Fibroblast of the aortic adventitia (primary cell): ENCODE data around the gene LRRC23. TPM values are rescaled to one million over a fixed set of nuclear protein-coding genes. Genes with fewer than 3 reads are reported as not detected.
A peak's percentile ranks its signal among the peaks of the same experiment; 100 is the strongest.

Experiments used
- DNase-seq: peaks from one replicate; pipeline ENCODE4 v3.0.0-alpha.2; 2010; ENCODE audit warnings: low read depth
- H3K4me3 ChIP-seq: 2 replicates; pipeline ENCODE4 v1.5.1; 2011; ENCODE audit warnings: low read depth, mild to moderate bottlenecking, control low read depth, low read length, moderate library complexity
- CTCF ChIP-seq: IDR thresholded peaks from 2 replicates; pipeline ENCODE4 v1.5.1; 2011; ENCODE audit warnings: mild to moderate bottlenecking, low read length, control low read depth, inconsistent platforms; ENCODE audit not compliant: insufficient read depth
- total RNA-seq: library from RNA; depleted of rRNA; stranded (reverse); fragments of >200 nt; gene quantifications from 2 replicates; pipeline ENCODE4 v1.2.3, GENCODE V29; 2012; ENCODE audit warnings: low replicate concordance

The LRRC23 gene
- total RNA-seq, 1 donor: 7.0 TPM

- H3K4me3 ChIP-seq: no peak overlapping the region
- TF ChIP-seq CTCF: no peak
- DNase-seq: no peak
Observed at GRCh38 chr12:6957151-6957701, 52.6 kb downstream of the LRRC23 start.

GRCh38 chr12:6957741-6958608, 53.4 kb downstream of the LRRC23 start:
- H3K4me3 ChIP-seq: no peak overlapping the region
- TF ChIP-seq CTCF: no peak
- no peak for DNase-seq

- no peak overlapping the region for H3K4me3 ChIP-seq
- DNase-seq: no peak
- TF ChIP-seq CTCF: no peak
Observed at GRCh38 chr12:6958609-6959057, 54.0 kb downstream of the LRRC23 start.

GRCh38 chr12:6959058-6959804, 54.6 kb downstream of the LRRC23 start:
- H3K4me3 ChIP-seq: no peak overlapping the region
- DNase-seq: no peak
- no peak for TF ChIP-seq CTCF

GRCh38 chr12:6959805-6960592, 55.4 kb downstream of the LRRC23 start:
- no peak for DNase-seq
- H3K4me3 ChIP-seq: no peak overlapping the region
- TF ChIP-seq CTCF: no peak

GRCh38 chr12:6960593-6961277, 56.1 kb downstream of the LRRC23 start:
- DNase-seq: peak; percentile 31
- peak; percentile 15 for TF ChIP-seq CTCF
- H3K4me3 ChIP-seq: no peak overlapping the region
